Measurements from ENCODE around the gene CBARP.

CBARP gene

GRCh38 chr19:1211494-1212234 lies 26.1 kb downstream of the CBARP start (continued):
- TF ChIP-seq HOXD13 (CRISPR knock-in tag; IDR thresholded peaks at IDR 0.05; ENCODE audit: borderline replicate concordance) = no peak
- TF ChIP-seq ZNF548 (tag by site-specific recombination; IDR thresholded peaks at IDR 0.05) = no peak
- TF ChIP-seq, protein P1, sequence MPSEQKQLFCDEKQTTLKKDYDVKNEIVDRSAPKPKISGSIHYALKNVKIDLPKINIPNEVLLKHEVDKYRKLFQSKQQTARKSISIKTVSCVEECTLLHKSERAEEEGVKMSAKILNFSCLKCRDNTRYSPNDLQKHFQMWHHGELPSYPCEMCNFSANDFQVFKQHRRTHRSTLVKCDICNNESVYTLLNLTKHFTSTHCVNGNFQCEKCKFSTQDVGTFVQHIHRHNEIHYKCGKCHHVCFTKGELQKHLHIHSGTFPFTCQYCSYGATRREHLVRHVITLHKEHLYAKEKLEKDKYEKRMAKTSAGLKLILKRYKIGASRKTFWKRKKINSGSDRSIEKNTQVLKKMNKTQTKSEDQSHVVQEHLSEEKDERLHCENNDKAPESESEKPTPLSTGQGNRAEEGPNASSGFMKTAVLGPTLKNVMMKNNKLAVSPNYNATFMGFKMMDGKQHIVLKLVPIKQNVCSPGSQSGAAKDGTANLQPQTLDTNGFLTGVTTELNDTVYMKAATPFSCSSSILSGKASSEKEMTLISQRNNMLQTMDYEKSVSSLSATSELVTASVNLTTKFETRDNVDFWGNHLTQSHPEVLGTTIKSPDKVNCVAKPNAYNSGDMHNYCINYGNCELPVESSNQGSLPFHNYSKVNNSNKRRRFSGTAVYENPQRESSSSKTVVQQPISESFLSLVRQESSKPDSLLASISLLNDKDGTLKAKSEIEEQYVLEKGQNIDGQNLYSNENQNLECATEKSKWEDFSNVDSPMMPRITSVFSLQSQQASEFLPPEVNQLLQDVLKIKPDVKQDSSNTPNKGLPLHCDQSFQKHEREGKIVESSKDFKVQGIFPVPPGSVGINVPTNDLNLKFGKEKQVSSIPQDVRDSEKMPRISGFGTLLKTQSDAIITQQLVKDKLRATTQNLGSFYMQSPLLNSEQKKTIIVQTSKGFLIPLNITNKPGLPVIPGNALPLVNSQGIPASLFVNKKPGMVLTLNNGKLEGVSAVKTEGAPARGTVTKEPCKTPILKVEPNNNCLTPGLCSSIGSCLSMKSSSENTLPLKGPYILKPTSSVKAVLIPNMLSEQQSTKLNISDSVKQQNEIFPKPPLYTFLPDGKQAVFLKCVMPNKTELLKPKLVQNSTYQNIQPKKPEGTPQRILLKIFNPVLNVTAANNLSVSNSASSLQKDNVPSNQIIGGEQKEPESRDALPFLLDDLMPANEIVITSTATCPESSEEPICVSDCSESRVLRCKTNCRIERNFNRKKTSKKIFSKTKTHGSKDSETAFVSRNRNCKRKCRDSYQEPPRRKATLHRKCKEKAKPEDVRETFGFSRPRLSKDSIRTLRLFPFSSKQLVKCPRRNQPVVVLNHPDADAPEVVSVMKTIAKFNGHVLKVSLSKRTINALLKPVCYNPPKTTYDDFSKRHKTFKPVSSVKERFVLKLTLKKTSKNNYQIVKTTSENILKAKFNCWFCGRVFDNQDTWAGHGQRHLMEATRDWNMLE (tag by site-specific recombination; conservative IDR thresholded peaks at IDR 0.05; ENCODE audit: low read depth) = no peak
- TF ChIP-seq ZNF510 (tag by site-specific recombination; IDR thresholded peaks at IDR 0.05; ENCODE audit: insufficient replicate concordance) = no peak
- TF ChIP-seq REPIN1 (tag by site-specific recombination; IDR thresholded peaks at IDR 0.05; ENCODE audit: low read depth) = no peak
- TF ChIP-seq ZNF221 (tag by site-specific recombination; IDR thresholded peaks at IDR 0.05; ENCODE audit: borderline replicate concordance) = no peak
- TF ChIP-seq ZNF184 (tag by site-specific recombination; IDR thresholded peaks at IDR 0.05) = no peak
- no peak for TF ChIP-seq ZNF623 (tag by site-specific recombination; IDR thresholded peaks at IDR 0.05)
- no peak for TF ChIP-seq ZNF654 (tag by site-specific recombination; IDR thresholded peaks at IDR 0.05; ENCODE audit: low read depth)
- TF ChIP-seq KLF10 (tag by site-specific recombination; IDR thresholded peaks at IDR 0.05) = no peak
- no peak for TF ChIP-seq ZNF223 (tag by site-specific recombination; IDR thresholded peaks at IDR 0.05)
- no peak for TF ChIP-seq ZNF114 (tag by site-specific recombination; IDR thresholded peaks at IDR 0.05)
- no peak for TF ChIP-seq GLIS1 (tag by site-specific recombination; IDR thresholded peaks at IDR 0.05)
- no peak for TF ChIP-seq ZNF132 (tag by site-specific recombination; IDR thresholded peaks at IDR 0.05; ENCODE audit: borderline replicate concordance)
- peak; percentile 86 for TF ChIP-seq EGR2 (tag by site-specific recombination; IDR thresholded peaks at IDR 0.05; ENCODE audit: low read depth)
- no peak for TF ChIP-seq ZNF433 (tag by site-specific recombination; IDR thresholded peaks at IDR 0.05; ENCODE audit: low read depth)
- no peak for TF ChIP-seq ZNF645 (tag by site-specific recombination; IDR thresholded peaks at IDR 0.05)
- no peak for TF ChIP-seq PRDM10 (tag by site-specific recombination; IDR thresholded peaks at IDR 0.05)
- TF ChIP-seq ZEB2 (tag by site-specific recombination; IDR thresholded peaks at IDR 0.05) = no peak
- no peak for TF ChIP-seq MZF1 (tag by site-specific recombination; IDR thresholded peaks at IDR 0.05; ENCODE audit: borderline replicate concordance)
- no peak for TF ChIP-seq ZNF311 (tag by site-specific recombination; IDR thresholded peaks at IDR 0.05; ENCODE audit: borderline replicate concordance)
- TF ChIP-seq HOXA7 (CRISPR knock-in tag; IDR thresholded peaks at IDR 0.05; ENCODE audit: borderline replicate concordance) = no peak
- TF ChIP-seq PRDM1 (tag by site-specific recombination; IDR thresholded peaks at IDR 0.05) = no peak
- no peak for TF ChIP-seq ZNF621 (tag by site-specific recombination; IDR thresholded peaks at IDR 0.05)
- TF ChIP-seq, protein P2, sequence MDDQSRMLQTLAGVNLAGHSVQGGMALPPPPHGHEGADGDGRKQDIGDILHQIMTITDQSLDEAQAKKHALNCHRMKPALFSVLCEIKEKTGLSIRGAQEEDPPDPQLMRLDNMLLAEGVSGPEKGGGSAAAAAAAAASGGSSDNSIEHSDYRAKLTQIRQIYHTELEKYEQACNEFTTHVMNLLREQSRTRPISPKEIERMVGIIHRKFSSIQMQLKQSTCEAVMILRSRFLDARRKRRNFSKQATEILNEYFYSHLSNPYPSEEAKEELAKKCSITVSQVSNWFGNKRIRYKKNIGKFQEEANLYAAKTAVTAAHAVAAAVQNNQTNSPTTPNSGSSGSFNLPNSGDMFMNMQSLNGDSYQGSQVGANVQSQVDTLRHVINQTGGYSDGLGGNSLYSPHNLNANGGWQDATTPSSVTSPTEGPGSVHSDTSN (CRISPR knock-in tag; IDR thresholded peaks at IDR 0.05) = no peak
- TF ChIP-seq ZBTB1 (tag by site-specific recombination; IDR thresholded peaks at IDR 0.05) = no peak
- no peak for TF ChIP-seq WT1 (tag by site-specific recombination; IDR thresholded peaks at IDR 0.05)
- TF ChIP-seq ZNF157 (tag by site-specific recombination; IDR thresholded peaks at IDR 0.05) = no peak

Measured in HEK293 (cell line).